Smooth muscle cell (in vitro differentiated cells): ENCODE results near the gene MICAL2. TPM values are rescaled to one million over a fixed set of nuclear protein-coding genes. Genes with fewer than 3 reads are reported as not detected.

Source experiments
- DNase-seq: peaks from one replicate; lab custom pipeline; 2025; ENCODE audit not compliant: unreplicated experiment; lab: John Stamatoyannopoulos, UW
- H2AFZ ChIP-seq: fragments of 200-600 bp; sonication (generic); 2 replicates; pipeline ENCODE4 v1.6.0; 2016; ENCODE audit warnings: antibody characterized with exemption, low read depth, mild to moderate bottlenecking
- H3F3A ChIP-seq: fragments of 200-600 bp; sonication (generic); 2 replicates; pipeline ENCODE4 v1.6.0; 2017; ENCODE audit warnings: antibody characterized with exemption, low read depth
- H3K27ac ChIP-seq: fragments of 200-600 bp; sonication (generic); 2 replicates; pipeline ENCODE4 v1.5.1; 2016; ENCODE audit warnings: low read depth, mild to moderate bottlenecking
- H3K27me3 ChIP-seq: fragments of 200-600 bp; sonication (generic); 2 replicates; pipeline ENCODE4 v1.6.1; 2016; ENCODE audit warnings: low read depth, mild to moderate bottlenecking
- H3K36me3 ChIP-seq: fragments of 200-600 bp; sonication (generic); 2 replicates; pipeline ENCODE4 v1.5.1; 2016; ENCODE audit warnings: low read depth
- H3K4me1 ChIP-seq: fragments of 200-600 bp; sonication (generic); 2 replicates; pipeline ENCODE4 v1.5.1; 2016; ENCODE audit warnings: low read depth
- H3K4me2 ChIP-seq: fragments of 200-600 bp; sonication (generic); 2 replicates; pipeline ENCODE4 v1.6.0; 2016; ENCODE audit warnings: mild to moderate bottlenecking
- H3K4me3 ChIP-seq: fragments of 200-600 bp; sonication (generic); 2 replicates; pipeline ENCODE4 v1.5.1; 2016; ENCODE audit warnings: mild to moderate bottlenecking
- H3K79me2 ChIP-seq: fragments of 200-600 bp; sonication (generic); 2 replicates; pipeline ENCODE4 v1.6.0; 2016; ENCODE audit warnings: low read depth, mild to moderate bottlenecking
- H3K9ac ChIP-seq: fragments of 200-600 bp; sonication (generic); 2 replicates; pipeline ENCODE4 v1.6.0; 2016; ENCODE audit warnings: low read depth
- H3K9me3 ChIP-seq: fragments of 200-600 bp; sonication (generic); replicated peaks from 2 replicates; pipeline ENCODE4 v1.5.1; 2016; ENCODE audit warnings: low read depth
- H4K20me1 ChIP-seq: fragments of 200-600 bp; sonication (generic); 2 replicates; pipeline ENCODE4 v1.6.0; 2016; ENCODE audit warnings: low read depth
- CTCF ChIP-seq: fragments of 200-600 bp; sonication (generic); IDR thresholded peaks from 2 replicates; pipeline ENCODE4 v1.5.1; 2017; ENCODE audit warnings: borderline replicate concordance, mild to moderate bottlenecking, antibody characterized with exemption; ENCODE audit not compliant: insufficient read depth, poor library complexity, severe bottlenecking
- WGBS: methylation state at CpG from one replicate; pipeline ENCODE4 v1.1.7; 2016; ENCODE audit warnings: low lambda C conversion rate; 5-methylcytosine and 5-hydroxymethylcytosine counted together
- polyA plus RNA-seq: library from polyadenylated mRNA; unstranded; fragments of >200 nt; fragmentation: Nextera tagmentation; extraction: Ambion mirVana; gene quantifications from 2 replicates; pipeline ENCODE4 v1.2.1, GENCODE V29; 2016
- total RNA-seq: library from RNA; depleted of rRNA; stranded (reverse); fragments of >200 nt; gene quantifications from 2 replicates; pipeline ENCODE4 v1.2.3, GENCODE V29; 2014

The MICAL2 gene
- total and polyA plus RNA-seq, 2 experiments from 2014 or later, result 161 to 287 TPM

DNA sequence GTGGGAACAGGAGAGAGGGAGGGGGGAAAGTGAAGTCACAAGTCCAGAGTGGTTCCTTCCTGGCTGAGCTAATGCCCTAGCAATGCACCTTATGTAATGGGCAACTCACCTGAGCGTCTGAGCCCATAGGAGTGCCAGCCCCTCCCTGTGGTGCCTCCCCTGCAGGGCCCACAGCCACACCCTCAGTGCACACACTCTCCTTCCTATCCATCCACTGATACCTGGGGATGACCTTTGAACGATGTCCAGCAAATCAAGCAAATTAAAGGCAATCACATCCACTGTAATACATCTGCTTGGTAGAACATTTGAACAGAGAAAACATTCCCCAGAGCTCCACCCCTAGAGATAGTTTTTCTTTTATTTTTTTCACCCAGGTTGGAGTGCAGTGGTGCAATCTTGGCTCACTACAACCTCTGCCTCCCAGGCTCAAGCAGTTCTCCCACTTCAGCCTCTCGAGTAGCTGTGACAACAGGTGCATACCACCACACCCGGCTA is 19.6 kb upstream of the MICAL2 start:
- H3K79me2 ChIP-seq, result no peaks in the 10 kb centered on the region
- H3K4me2 ChIP-seq, result no peak overlapping the region
- no peak for TF ChIP-seq CTCF
- H3K4me1 ChIP-seq, result peaks cover 27% of the 10 kb centered on the region
- no peak overlapping the region for H2AFZ ChIP-seq
- H3K9ac ChIP-seq, result no peak overlapping the region
- no peaks in the 10 kb centered on the region for H3K9me3 ChIP-seq
- H3K4me3 ChIP-seq, result no peak overlapping the region
- 91% methylated on average over 4 of the region's 4 CpGs for WGBS
- H3K27ac ChIP-seq, result peak overlapping the region; percentile 100
- H3F3A ChIP-seq, result peaks cover 9% of the 10 kb centered on the region
- H4K20me1 ChIP-seq, result no peaks in the 10 kb centered on the region
- no peaks in the 10 kb centered on the region for H3K27me3 ChIP-seq
- H3K36me3 ChIP-seq, result no peaks in the 10 kb centered on the region
- no peak for DNase-seq

- H3K27ac ChIP-seq, result no peak overlapping the region
- TF ChIP-seq CTCF, result no peak
Measured at GRCh38 chr11:12091956-12092558, 18.3 kb upstream of the MICAL2 start.

DNA sequence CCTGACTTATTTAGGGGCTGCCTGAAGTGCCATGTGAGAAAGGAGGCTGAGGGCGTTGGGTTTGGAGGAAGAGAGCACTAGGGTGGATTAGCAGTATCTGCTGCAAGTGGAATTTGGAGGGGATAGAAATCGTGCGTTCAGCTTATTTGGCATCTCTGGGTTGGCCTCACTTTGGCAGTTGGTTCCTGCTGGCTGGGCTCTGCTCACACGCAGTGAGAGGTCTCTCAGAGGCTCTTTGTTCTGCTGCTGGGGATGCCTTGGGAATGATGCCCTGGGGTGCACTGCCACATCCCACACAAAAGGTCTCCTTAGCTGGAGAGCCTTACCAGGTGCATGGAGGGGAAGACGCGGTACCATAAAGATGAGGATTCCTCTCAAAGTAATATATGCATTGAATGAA is 17.7 kb upstream of the MICAL2 start:
- H3K27me3 ChIP-seq, result no peaks in the 10 kb centered on the region
- no peak overlapping the region for H3K4me2 ChIP-seq
- no peaks in the 10 kb centered on the region for H3F3A ChIP-seq
- H3K9ac ChIP-seq, result no peak overlapping the region
- no peaks in the 10 kb centered on the region for H3K36me3 ChIP-seq
- no peak overlapping the region for H3K4me3 ChIP-seq
- H3K4me1 ChIP-seq, result peaks cover 14% of the 10 kb centered on the region
- H3K79me2 ChIP-seq, result no peaks in the 10 kb centered on the region
- DNase-seq, result no peak
- H3K9me3 ChIP-seq, result no peaks in the 10 kb centered on the region
- no peaks in the 10 kb centered on the region for H4K20me1 ChIP-seq
- TF ChIP-seq CTCF, result no peak
- H2AFZ ChIP-seq, result no peak overlapping the region
- H3K27ac ChIP-seq, result no peak overlapping the region
- WGBS, result 71% methylated on average over 6 of the region's 6 CpGs

More at GRCh38 chr11:12091956-12092558, 18.3 kb upstream of the MICAL2 start:
- H3K4me3 ChIP-seq, result no peak overlapping the region
- no peak overlapping the region for H3K9ac ChIP-seq
- no peak overlapping the region for H3K4me2 ChIP-seq
- H3F3A ChIP-seq, result peaks cover 1% of the 10 kb centered on the region
- no peaks in the 10 kb centered on the region for H3K27me3 ChIP-seq
- no peaks in the 10 kb centered on the region for H3K36me3 ChIP-seq
- no peaks in the 10 kb centered on the region for H3K9me3 ChIP-seq
- WGBS, result 82% methylated on average over 4 of the region's 4 CpGs
- H3K79me2 ChIP-seq, result no peaks in the 10 kb centered on the region
- no peak overlapping the region for H2AFZ ChIP-seq
- no peaks in the 10 kb centered on the region for H4K20me1 ChIP-seq
- peaks cover 16% of the 10 kb centered on the region for H3K4me1 ChIP-seq
- DNase-seq, result no peak
